Measurements from ENCODE around the gene MALSU1. TPM values are rescaled to one million over a fixed set of nuclear protein-coding genes. Genes with fewer than 3 reads are reported as not detected.

Gene MALSU1
- total RNA-seq (2016; rRNA removed; fragmentation: Illumina TruSeq; extraction: Trizol) (141 and 188 TPM in 2 replicates), polyA plus RNA-seq (2011; rRNA removed) (51.6 and 72.0 TPM in 2 replicates), polyA minus RNA-seq (2011; rRNA and poly(A)+ RNA removed; ENCODE audit: low replicate concordance) (18.4 and 23.7 TPM in 2 replicates), Bru-seq, nascent RNA (percentile 94 among the genes with signal in this experiment), BruChase-seq, experiment 1, labeled RNA remaining after a 6-hour chase (percentile 81 among the genes with signal in this experiment), BruChase-seq, experiment 2, labeled RNA remaining after a 2-hour chase (percentile 88 among the genes with signal in this experiment)
- total RNA-seq (2016; cell fraction: cytosol; rRNA removed; fragmentation: Illumina TruSeq; extraction: Trizol; ENCODE audit: low read depth) = 55.4 and 74.4 TPM in 2 replicates
- total RNA-seq (2016; cell fraction: insoluble cytoplasmic fraction; rRNA removed; fragmentation: Illumina TruSeq; extraction: Trizol) = 134 and 186 TPM in 2 replicates
- total RNA-seq (2016; cell fraction: membrane; rRNA removed; fragmentation: Illumina TruSeq; extraction: Trizol) = 96.1 and 111 TPM in 2 replicates
- 49.1 and 52.9 TPM in 2 replicates for total RNA-seq (2016; cell fraction: nucleus; rRNA removed; fragmentation: Illumina TruSeq; extraction: Trizol)
- polyA plus RNA-seq (2011; cell fraction: cytosol; rRNA removed) = 82.4 and 82.6 TPM in 2 replicates
- 24.8 and 38.6 TPM in 2 replicates for polyA plus RNA-seq (2011; cell fraction: nucleus; rRNA removed)
- polyA plus RNA-seq (2012) = 58.1 and 99.3 TPM in 2 replicates
- polyA plus RNA-seq (2016; cell fraction: cytosol; fragmentation: Illumina TruSeq; extraction: Trizol; ENCODE audit: low read depth) = 78.8 and 82.1 TPM in 2 replicates
- 213 and 216 TPM in 2 replicates for polyA plus RNA-seq (2016; cell fraction: insoluble cytoplasmic fraction; fragmentation: Illumina TruSeq; extraction: Trizol; ENCODE audit: low read depth)
- polyA plus RNA-seq (2016; cell fraction: membrane; fragmentation: Illumina TruSeq; extraction: Trizol; ENCODE audit: low read depth) = 91.1 and 105 TPM in 2 replicates
- 99.5 and 103 TPM in 2 replicates for polyA plus RNA-seq (2016; cell fraction: nucleus; fragmentation: Illumina TruSeq; extraction: Trizol; ENCODE audit: insufficient read depth, low read depth)
- polyA minus RNA-seq (2011; cell fraction: cytosol; rRNA and poly(A)+ RNA removed) = 40.5 and 48.0 TPM in 2 replicates
- 41.1 and 44.5 TPM in 2 replicates for polyA minus RNA-seq (2011; cell fraction: nucleus; rRNA and poly(A)+ RNA removed)
- long read RNA-seq, experiment 1, transcript MALSU1-202 (4 exons, 3,044 nt) = major isoform, 104 of 111 reads
- long read RNA-seq, experiment 1, partial matches to known transcripts = 2 of 111 reads
- long read RNA-seq, experiment 1, other reads (novel, unspliced or antisense) = 5 of 111 reads
- long read RNA-seq, experiment 2, transcript MALSU1-202 (4 exons, 3,044 nt) = major isoform, 113 of 129 reads
- long read RNA-seq, experiment 2, partial matches to known transcripts = 4 of 129 reads
- long read RNA-seq, experiment 2, other reads (novel, unspliced or antisense) = 10 of 129 reads

DNA sequence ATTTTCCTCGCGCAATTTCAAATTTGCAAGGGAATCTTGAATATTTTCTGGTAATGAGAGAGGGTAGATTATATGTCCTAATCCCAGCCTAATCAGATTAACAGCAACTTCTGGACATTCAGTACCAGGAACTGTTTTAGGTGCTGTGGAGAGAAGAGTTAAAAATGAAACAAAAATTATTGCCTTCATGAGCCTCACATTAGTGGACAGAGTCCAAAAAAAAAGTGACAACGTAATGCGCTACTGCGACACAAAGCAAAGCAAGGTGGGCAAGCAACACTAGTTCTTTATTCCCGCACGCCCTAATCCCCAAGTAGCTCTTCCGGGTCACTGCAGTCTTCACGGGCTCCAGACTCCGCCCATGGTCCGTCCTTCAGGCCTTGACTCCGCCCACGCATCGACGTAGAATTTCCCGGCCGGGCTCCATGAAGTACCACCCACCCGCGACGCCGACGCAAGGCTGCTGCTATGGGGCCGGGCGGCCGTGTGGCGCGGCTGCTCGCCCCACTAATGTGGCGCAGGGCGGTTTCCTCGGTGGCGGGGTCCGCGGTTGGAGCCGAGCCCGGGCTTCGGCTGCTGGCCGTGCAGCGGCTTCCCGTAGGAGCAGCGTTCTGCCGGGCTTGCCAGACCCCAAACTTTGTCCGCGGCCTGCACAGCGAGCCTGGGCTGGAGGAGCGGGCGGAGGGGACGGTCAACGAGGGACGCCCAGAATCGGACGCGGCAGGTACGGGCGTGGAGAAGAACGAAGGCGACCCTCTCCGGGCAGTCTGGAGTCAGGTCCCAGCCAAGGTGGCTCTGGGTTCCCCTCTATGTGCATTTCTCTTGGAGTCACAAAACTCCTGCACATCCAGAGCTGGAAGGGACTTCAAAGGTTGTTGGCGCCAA lies at the start of gene MALSU1:
Gene MALSU1 (plus strand): TSS at position 455 of the 885 bp plus-strand sequence. CDS start 14 bp downstream, at position 469.
- Histone ChIP-seq H3K27me3 (ENCODE audit: control insufficient read depth in 1 of 2, insufficient read depth in 2 of 2, low read length in 2 of 2) (no peaks in the 10 kb centered on the region; a peak in 1 of 5 replicates), H3K79me2 (ENCODE audit: insufficient read depth, low read length) (peaks cover 46% of the 10 kb centered on the region), H4K20me1 (ENCODE audit: insufficient read depth, low read length) (no peaks in the 10 kb centered on the region), H3K36me3 (replicated peaks in 1 of 2; ENCODE audit: control insufficient read depth in 1 of 2, insufficient read depth in 2 of 2, low read length in 2 of 2) (peaks cover 0 to 16% of the 10 kb centered on the region in 2 experiments; a peak in 2 of 5 replicates), H3K27ac (ENCODE audit: extremely low read length, insufficient read depth, low read length) (peak within 1 kb of the TSS; percentile 89), H3K9me3 (ENCODE audit: low read length) (no peaks in the 10 kb centered on the region), H3K9ac (ENCODE audit: insufficient read depth, low read depth, low read length) (peak within 1 kb of the TSS; percentile 93), H3K4me2 (ENCODE audit: low read depth, low read length) (peak within 1 kb of the TSS; percentile 92), H3K4me1 (ENCODE audit: insufficient read depth, low read length) (peaks cover 74% of the 10 kb centered on the region), H3K4me3 (replicated peaks in 1 of 3; ENCODE audit: insufficient read depth in 1 of 3, low read depth in 2 of 3, low read length in 3 of 3) (peak within 1 kb of the TSS; percentile 66 to 94 (median 93)), H2AFZ (ENCODE audit: low read length) (no peak within 1 kb of the TSS)
- intact Hi-C loops (cut with micrococcal nuclease; ENCODE audit: unreplicated experiment) = loop anchor here (1.0 to 5.0 kb wide), 2 partner anchors 22 to 38 kb away; no protein-coding TSS in a partner anchor
- 0% methylated on average over 5 of the region's 59 CpGs for WGBS (ENCODE audit: low lambda C conversion rate)
- BruUV-seq (replicated peaks) = TSS peak; percentile 87
- ChIA-PET CTCF (ENCODE audit: low intra/inter-chr PET ratio, low total read pairs) (no interaction called here), POLR2A (interaction anchor here (0.7 to 3.5 kb wide), 21 partner anchors 8 to 233 kb away, joined by 3 to 33 read pairs (median 4); no protein-coding TSS in a partner anchor)
- in situ Hi-C loops (cut with HindIII; ENCODE audit: extremely low pct_ligation_motif_present, low pct_unique_long_range_greater_than_20kb) = no loop called here
- peak; percentile 64 for FAIRE-seq
- ATAC-seq = peak; percentile 86
- peak; percentile 96 for DNase-seq (ENCODE audit: low spot score)
- TF ChIP-seq RFX3 (CRISPR knock-in tag; IDR thresholded peaks at IDR 0.05) (no peak), ZNF224 (CRISPR knock-in tag; IDR thresholded peaks at IDR 0.05) (0 out of 2 replicates have a peak, but pooled peaks have one; percentile 33), ZNF460 (CRISPR knock-in tag; IDR thresholded peaks at IDR 0.05; ENCODE audit: borderline replicate concordance) (no peak), GTF2F1 (IDR thresholded peaks at IDR 0.05; ENCODE audit: low read length) (no peak), GABPB1 (CRISPR knock-in tag; IDR thresholded peaks at IDR 0.05) (peak; percentile 96), DMAP1 (CRISPR knock-in tag; IDR thresholded peaks at IDR 0.05) (peak; percentile 86), TARDBP (CRISPR knock-in tag; IDR thresholded peaks at IDR 0.05) (peak; percentile 61), TBX3 (IDR thresholded peaks at IDR 0.05; ENCODE audit: borderline replicate concordance) (no peak)
- TF ChIP-seq, protein P1, sequence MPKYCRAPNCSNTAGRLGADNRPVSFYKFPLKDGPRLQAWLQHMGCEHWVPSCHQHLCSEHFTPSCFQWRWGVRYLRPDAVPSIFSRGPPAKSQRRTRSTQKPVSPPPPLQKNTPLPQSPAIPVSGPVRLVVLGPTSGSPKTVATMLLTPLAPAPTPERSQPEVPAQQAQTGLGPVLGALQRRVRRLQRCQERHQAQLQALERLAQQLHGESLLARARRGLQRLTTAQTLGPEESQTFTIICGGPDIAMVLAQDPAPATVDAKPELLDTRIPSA (CRISPR knock-in tag; IDR thresholded peaks at IDR 0.05; ENCODE audit: borderline replicate concordance) = 0 out of 2 replicates have a peak, but pooled peaks have one; percentile 49
- TF ChIP-seq, protein P2, sequence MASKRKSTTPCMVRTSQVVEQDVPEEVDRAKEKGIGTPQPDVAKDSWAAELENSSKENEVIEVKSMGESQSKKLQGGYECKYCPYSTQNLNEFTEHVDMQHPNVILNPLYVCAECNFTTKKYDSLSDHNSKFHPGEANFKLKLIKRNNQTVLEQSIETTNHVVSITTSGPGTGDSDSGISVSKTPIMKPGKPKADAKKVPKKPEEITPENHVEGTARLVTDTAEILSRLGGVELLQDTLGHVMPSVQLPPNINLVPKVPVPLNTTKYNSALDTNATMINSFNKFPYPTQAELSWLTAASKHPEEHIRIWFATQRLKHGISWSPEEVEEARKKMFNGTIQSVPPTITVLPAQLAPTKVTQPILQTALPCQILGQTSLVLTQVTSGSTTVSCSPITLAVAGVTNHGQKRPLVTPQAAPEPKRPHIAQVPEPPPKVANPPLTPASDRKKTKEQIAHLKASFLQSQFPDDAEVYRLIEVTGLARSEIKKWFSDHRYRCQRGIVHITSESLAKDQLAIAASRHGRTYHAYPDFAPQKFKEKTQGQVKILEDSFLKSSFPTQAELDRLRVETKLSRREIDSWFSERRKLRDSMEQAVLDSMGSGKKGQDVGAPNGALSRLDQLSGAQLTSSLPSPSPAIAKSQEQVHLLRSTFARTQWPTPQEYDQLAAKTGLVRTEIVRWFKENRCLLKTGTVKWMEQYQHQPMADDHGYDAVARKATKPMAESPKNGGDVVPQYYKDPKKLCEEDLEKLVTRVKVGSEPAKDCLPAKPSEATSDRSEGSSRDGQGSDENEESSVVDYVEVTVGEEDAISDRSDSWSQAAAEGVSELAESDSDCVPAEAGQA (IDR thresholded peaks at IDR 0.05; ENCODE audit: low read depth) = no peak; the same call in 1 of the 2 replicates
- TF ChIP-seq, protein P2 (CRISPR knock-in tag; IDR thresholded peaks at IDR 0.05; ENCODE audit: borderline replicate concordance) = no peak
